Measurements from ENCODE around the gene MLH3. TPM values are rescaled to one million over a fixed set of nuclear protein-coding genes. Genes with fewer than 3 reads are reported as not detected.
A peak's percentile ranks its signal among the peaks of the same experiment; 100 is the strongest.

Gene MLH3
- total RNA-seq, 2 donors from 2014 or later, result 16.1 to 19.1 TPM

GRCh38 chr14:75025082-75025481 is 26.2 kb downstream of the MLH3 start:
- no peak for TF ChIP-seq CTCF (IDR thresholded peaks at IDR 0.05)
- peaks cover 22% of the 10 kb centered on the region for H3K36me3 ChIP-seq

GRCh38 chr14:75023108-75023507 is 28.2 kb downstream of the MLH3 start:
- peak overlapping the region in 1 of 2 donors; percentile 36 for H3K27ac ChIP-seq
- DNase-seq (ENCODE audit: low spot score), result no peak
- peaks cover 0 to 8% of the 10 kb centered on the region in 2 donors for H3K4me1 ChIP-seq
- TF ChIP-seq CTCF (IDR thresholded peaks at IDR 0.05), result no peak
- H3K27me3 ChIP-seq, result no peaks in the 10 kb centered on the region
- no peaks in the 10 kb centered on the region for H3K9me3 ChIP-seq
- peaks cover 25% of the 10 kb centered on the region for H3K36me3 ChIP-seq
- no peak overlapping the region for H3K4me3 ChIP-seq

More at GRCh38 chr14:75025082-75025481, 26.2 kb downstream of the MLH3 start:
- Histone ChIP-seq H3K4me1 (peaks cover 0 to 8% of the 10 kb centered on the region in 2 donors), H3K27ac (no peak overlapping the region), H3K9me3 (no peaks in the 10 kb centered on the region), H3K4me3 (no peak overlapping the region), H3K27me3 (no peaks in the 10 kb centered on the region)
- DNase-seq (ENCODE audit: low spot score), result no peak

- DNase-seq (ENCODE audit: low spot score), result no peak
Measured at GRCh38 chr14:75022655-75023054, 28.6 kb downstream of the MLH3 start.

GRCh38 chr14:75018694-75019093 is 32.6 kb downstream of the MLH3 start:
- no peak overlapping the region for H3K27ac ChIP-seq
- H3K9me3 ChIP-seq, result no peaks in the 10 kb centered on the region
- peaks cover 60% of the 10 kb centered on the region for H3K36me3 ChIP-seq
- H3K27me3 ChIP-seq, result no peaks in the 10 kb centered on the region
- no peak for TF ChIP-seq CTCF (IDR thresholded peaks at IDR 0.05)
- peaks cover 0 to 15% of the 10 kb centered on the region in 2 donors for H3K4me1 ChIP-seq
- DNase-seq (ENCODE audit: low spot score), result no peak
- no peak overlapping the region for H3K4me3 ChIP-seq

More at GRCh38 chr14:75022655-75023054, 28.6 kb downstream of the MLH3 start:
- no peaks in the 10 kb centered on the region for H3K9me3 ChIP-seq
- TF ChIP-seq CTCF (IDR thresholded peaks at IDR 0.05), result peak; percentile 20 to 44
- peaks cover 0 to 8% of the 10 kb centered on the region in 2 donors for H3K4me1 ChIP-seq
- H3K27me3 ChIP-seq, result no peaks in the 10 kb centered on the region
- H3K27ac ChIP-seq, result peak overlapping the region in 1 of 2 donors; percentile 36
- H3K4me3 ChIP-seq, result no peak overlapping the region
- peaks cover 29% of the 10 kb centered on the region for H3K36me3 ChIP-seq

GRCh38 chr14:75016815-75017214 is 34.5 kb downstream of the MLH3 start:
- no peak overlapping the region for H3K27ac ChIP-seq
- H3K4me3 ChIP-seq, result no peak overlapping the region
- no peak for DNase-seq (ENCODE audit: low spot score)
- no peaks in the 10 kb centered on the region for H3K9me3 ChIP-seq
- H3K4me1 ChIP-seq, result peaks cover 0 to 25% of the 10 kb centered on the region in 2 donors
- H3K27me3 ChIP-seq, result no peaks in the 10 kb centered on the region
- H3K36me3 ChIP-seq, result peaks cover 60% of the 10 kb centered on the region
- no peak for TF ChIP-seq CTCF (IDR thresholded peaks at IDR 0.05)

- no peak for TF ChIP-seq CTCF (IDR thresholded peaks at IDR 0.05)
- Histone ChIP-seq H3K4me3 (no peak overlapping the region), H3K27ac (no peak overlapping the region), H3K4me1 (peaks cover 0 to 33% of the 10 kb centered on the region in 2 donors), H3K27me3 (no peaks in the 10 kb centered on the region), H3K9me3 (no peaks in the 10 kb centered on the region), H3K36me3 (peaks cover 60% of the 10 kb centered on the region)
- DNase-seq (ENCODE audit: low spot score), result no peak
Measured at GRCh38 chr14:75015496-75015895, 35.8 kb downstream of the MLH3 start.

Data from right atrium auricular region (tissue), 2 donors.